Measurements from ENCODE around the gene CARNS1. TPM values are rescaled to one million over a fixed set of nuclear protein-coding genes. Genes with fewer than 3 reads are reported as not detected.

CARNS1 gene
- total and polyA plus RNA-seq, 4 donors: 0.05 to 0.19 (median 0.10) TPM

- TF ChIP-seq REST (IDR thresholded peaks at IDR 0.05) (no peak), FOXA2 (IDR thresholded peaks at IDR 0.05) (no peak), FOXA1 (IDR thresholded peaks at IDR 0.05) (no peak), ATF3 (IDR thresholded peaks at IDR 0.05) (no peak)
These were observed 34.1 kb upstream of the CARNS1 start (continued) for GRCh38 chr11:67381244-67381972.

- 43% methylated on average over 16 of the region's 16 CpGs for WGBS
- DNase-seq (ENCODE audit: low spot score): peak; percentile 87
- no peak overlapping the region for H3K9ac ChIP-seq (ENCODE audit: low read depth in 1 of 2, low read length in 2 of 2)
- peak; percentile 99 to 100 for TF ChIP-seq RAD21 (IDR thresholded peaks at IDR 0.05)
- TF ChIP-seq CTCF (IDR thresholded peaks at IDR 0.05; ENCODE audit: low read depth, low read length, missing input control): peak; percentile 99
- TF ChIP-seq TAF1 (conservative IDR thresholded peaks at IDR 0.05): no peak
- peaks cover 0 to 2% (median 0%) of the 10 kb centered on the region in 4 donors for H3K4me1 ChIP-seq (ENCODE audit: control insufficient read depth in 4 of 4, insufficient read depth in 4 of 4, low read length in 3 of 4)
- H3K9me3 ChIP-seq (ENCODE audit: control insufficient read depth in 4 of 4, low read length in 3 of 4): no peaks in the 10 kb centered on the region
- no peaks in the 10 kb centered on the region for H3K36me3 ChIP-seq (ENCODE audit: control insufficient read depth in 4 of 4, insufficient read depth in 3 of 4, low read depth in 1 of 4, low read length in 3 of 4)
- H3K27ac ChIP-seq (ENCODE audit: low read depth in 1 of 2, low read length in 2 of 2): no peak overlapping the region
- H3K4me3 ChIP-seq (ENCODE audit: low read depth in 1 of 3, low read length in 3 of 3): no peak overlapping the region
- H3K27me3 ChIP-seq (ENCODE audit: control insufficient read depth in 4 of 4, insufficient read depth in 4 of 4, low read length in 3 of 4): no peaks in the 10 kb centered on the region
These were observed 33.0 kb upstream of the CARNS1 start for GRCh38 chr11:67382276-67383136.

DNA sequence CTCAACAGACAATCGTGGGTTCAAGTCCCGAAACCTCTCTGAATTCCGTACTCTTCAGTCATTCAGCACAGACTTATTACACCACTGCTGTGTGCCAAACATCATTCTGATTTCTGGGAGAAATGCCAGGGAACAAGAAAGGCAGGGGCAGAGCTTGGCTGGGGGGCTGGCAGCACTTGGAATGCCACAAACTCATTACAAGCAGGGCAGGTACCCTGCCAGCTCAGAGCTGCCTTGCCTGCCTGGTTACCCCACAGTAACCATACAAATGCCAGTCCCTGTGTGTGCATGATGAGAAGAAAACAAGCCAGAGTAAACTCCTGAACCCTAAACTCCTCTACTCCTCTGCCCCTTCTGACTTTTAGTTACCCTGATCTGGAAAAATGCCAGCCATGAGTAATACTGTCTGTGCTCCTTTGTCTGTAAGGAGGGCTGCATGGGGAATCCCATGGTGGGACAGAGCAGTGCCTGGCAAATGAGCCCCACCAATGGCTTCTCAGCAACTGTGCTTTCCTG is 30.6 kb upstream of the CARNS1 start:
- Histone ChIP-seq H3K36me3 (ENCODE audit: control insufficient read depth in 4 of 4, insufficient read depth in 3 of 4, low read depth in 1 of 4, low read length in 3 of 4) (no peaks in the 10 kb centered on the region), H3K27me3 (ENCODE audit: control insufficient read depth in 4 of 4, insufficient read depth in 4 of 4, low read length in 3 of 4) (no peaks in the 10 kb centered on the region), H3K27ac (ENCODE audit: low read depth in 1 of 2, low read length in 2 of 2) (no peak overlapping the region), H3K9ac (ENCODE audit: low read depth in 1 of 2, low read length in 2 of 2) (no peak overlapping the region), H3K9me3 (ENCODE audit: control insufficient read depth in 4 of 4, low read length in 3 of 4) (no peaks in the 10 kb centered on the region), H3K4me1 (ENCODE audit: control insufficient read depth in 4 of 4, insufficient read depth in 4 of 4, low read length in 3 of 4) (peaks cover 0 to 5% (median 0%) of the 10 kb centered on the region in 4 donors), H3K4me3 (ENCODE audit: low read depth in 1 of 3, low read length in 3 of 3) (no peak overlapping the region)
- no peak for TF ChIP-seq EGR1 (IDR thresholded peaks at IDR 0.05; ENCODE audit: low read depth in 2 of 2)
- TF ChIP-seq REST (IDR thresholded peaks at IDR 0.05): no peak
- no peak for TF ChIP-seq GABPA (IDR thresholded peaks at IDR 0.05 in 1 of 2, conservative IDR thresholded peaks at IDR 0.05 in 1 of 2)
- TF ChIP-seq RXRA (IDR thresholded peaks at IDR 0.05): no peak
- no peak for TF ChIP-seq NR2F2 (IDR thresholded peaks at IDR 0.05)
- TF ChIP-seq ATF3 (IDR thresholded peaks at IDR 0.05): no peak
- DNase-seq (ENCODE audit: low spot score): no peak
- WGBS: 65% methylated on average over 3 of the region's 3 CpGs

Data from liver (tissue), 9 donors.